Calu3 (cell line): ENCODE data around the gene EFCAB14. TPM values are rescaled to one million over a fixed set of nuclear protein-coding genes. Genes with fewer than 3 reads are reported as not detected.

Experiments used
- BruUV-seq: library from RNA; stranded (reverse); fragments of 400-500 nt; replicated peaks from 2 replicates; lab custom pipeline; 2021; lab: Mats Ljungman, UMichigan
- CTCF ChIA-PET: fragments of 300-600 bp; sonication (Branson Sonifier 250); formaldehyde crosslinking; loops from one replicate; lab custom pipeline; 2022; ENCODE audit warnings: antibody characterized with exemption; lab: Charles Lee
- DNase-seq: peaks from one replicate; pipeline ENCODE4 v3.0.0; 2022
- H3K27ac Mint-ChIP-seq: one replicate; pipeline ENCODE4 v1.8.0; 2022; ENCODE audit warnings: mixed read lengths; ENCODE audit not compliant: unreplicated experiment
- H3K27me3 Mint-ChIP-seq: one replicate; pipeline ENCODE4 v1.8.0; 2022; ENCODE audit warnings: mixed read lengths; ENCODE audit not compliant: unreplicated experiment
- H3K36me3 Mint-ChIP-seq: one replicate; pipeline ENCODE4 v1.8.0; 2022; ENCODE audit warnings: mild to moderate bottlenecking, moderate library complexity, mixed read lengths; ENCODE audit not compliant: insufficient read depth, unreplicated experiment
- H3K4me1 Mint-ChIP-seq: one replicate; pipeline ENCODE4 v1.8.0; 2022; ENCODE audit warnings: mild to moderate bottlenecking, low read depth, mixed read lengths; ENCODE audit not compliant: unreplicated experiment
- H3K4me3 Mint-ChIP-seq: one replicate; pipeline ENCODE4 v1.8.0; 2022; ENCODE audit warnings: mild to moderate bottlenecking, low read depth, moderate library complexity, mixed read lengths; ENCODE audit not compliant: unreplicated experiment
- H3K9me3 Mint-ChIP-seq: one replicate; pipeline ENCODE4 v1.8.0; 2022; ENCODE audit warnings: low read depth, mixed read lengths; ENCODE audit not compliant: unreplicated experiment
- intact Hi-C: fragments of 100-400 bp; cut with micrococcal nuclease; formaldehyde crosslinking; loops from one replicate; pipeline ENCODE4 v1.10.0; 2022; ENCODE audit not compliant: unreplicated experiment
- total RNA-seq: library from RNA; stranded (reverse); gene quantifications from 2 replicates; pipeline ENCODE4 v1.2.3, GENCODE V29; 2022
- TF ChIP-seq, protein P1 (sequence below): fragments of 200-600 bp; IDR thresholded peaks from one replicate; pipeline ENCODE4 v1.8.0; 2022; ENCODE audit warnings: antibody characterized with exemption; ENCODE audit not compliant: unreplicated experiment

The EFCAB14 gene
- total RNA-seq, 1 experiment from 2014 or later: 108 TPM

DNA sequence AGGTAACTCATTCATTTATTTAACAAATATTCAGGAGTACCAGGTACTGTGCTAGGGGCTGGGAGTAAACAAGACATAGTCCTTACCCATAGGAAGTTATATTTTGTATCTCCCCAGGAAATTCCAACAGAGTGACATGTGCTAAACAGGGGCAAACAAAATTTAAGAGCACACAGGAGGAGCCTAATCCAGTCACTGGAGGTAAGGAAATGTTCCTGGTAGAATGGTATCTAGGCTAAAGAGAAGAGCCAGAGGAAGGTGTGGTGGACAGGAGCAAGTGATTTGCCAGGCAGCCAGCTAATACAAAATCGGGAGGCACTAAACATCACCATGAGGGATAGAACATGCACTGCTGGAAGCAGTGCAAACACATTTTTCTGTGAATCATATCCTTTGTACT is 36.9 kb downstream of the EFCAB14 start:
- CTCF ChIA-PET: no interaction called here
- DNase-seq: no peak
- Mint-ChIP-seq H3K27ac (no peak overlapping the region), H3K9me3 (no peaks in the 10 kb centered on the region), H3K36me3 (peaks cover 42% of the 10 kb centered on the region), H3K4me3 (no peak overlapping the region), H3K4me1 (peaks cover 10% of the 10 kb centered on the region), H3K27me3 (no peaks in the 10 kb centered on the region)
- no TSS peak for BruUV-seq
- intact Hi-C loops: no loop called here
- TF ChIP-seq, protein P1, sequence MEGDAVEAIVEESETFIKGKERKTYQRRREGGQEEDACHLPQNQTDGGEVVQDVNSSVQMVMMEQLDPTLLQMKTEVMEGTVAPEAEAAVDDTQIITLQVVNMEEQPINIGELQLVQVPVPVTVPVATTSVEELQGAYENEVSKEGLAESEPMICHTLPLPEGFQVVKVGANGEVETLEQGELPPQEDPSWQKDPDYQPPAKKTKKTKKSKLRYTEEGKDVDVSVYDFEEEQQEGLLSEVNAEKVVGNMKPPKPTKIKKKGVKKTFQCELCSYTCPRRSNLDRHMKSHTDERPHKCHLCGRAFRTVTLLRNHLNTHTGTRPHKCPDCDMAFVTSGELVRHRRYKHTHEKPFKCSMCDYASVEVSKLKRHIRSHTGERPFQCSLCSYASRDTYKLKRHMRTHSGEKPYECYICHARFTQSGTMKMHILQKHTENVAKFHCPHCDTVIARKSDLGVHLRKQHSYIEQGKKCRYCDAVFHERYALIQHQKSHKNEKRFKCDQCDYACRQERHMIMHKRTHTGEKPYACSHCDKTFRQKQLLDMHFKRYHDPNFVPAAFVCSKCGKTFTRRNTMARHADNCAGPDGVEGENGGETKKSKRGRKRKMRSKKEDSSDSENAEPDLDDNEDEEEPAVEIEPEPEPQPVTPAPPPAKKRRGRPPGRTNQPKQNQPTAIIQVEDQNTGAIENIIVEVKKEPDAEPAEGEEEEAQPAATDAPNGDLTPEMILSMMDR: no peak

DNA sequence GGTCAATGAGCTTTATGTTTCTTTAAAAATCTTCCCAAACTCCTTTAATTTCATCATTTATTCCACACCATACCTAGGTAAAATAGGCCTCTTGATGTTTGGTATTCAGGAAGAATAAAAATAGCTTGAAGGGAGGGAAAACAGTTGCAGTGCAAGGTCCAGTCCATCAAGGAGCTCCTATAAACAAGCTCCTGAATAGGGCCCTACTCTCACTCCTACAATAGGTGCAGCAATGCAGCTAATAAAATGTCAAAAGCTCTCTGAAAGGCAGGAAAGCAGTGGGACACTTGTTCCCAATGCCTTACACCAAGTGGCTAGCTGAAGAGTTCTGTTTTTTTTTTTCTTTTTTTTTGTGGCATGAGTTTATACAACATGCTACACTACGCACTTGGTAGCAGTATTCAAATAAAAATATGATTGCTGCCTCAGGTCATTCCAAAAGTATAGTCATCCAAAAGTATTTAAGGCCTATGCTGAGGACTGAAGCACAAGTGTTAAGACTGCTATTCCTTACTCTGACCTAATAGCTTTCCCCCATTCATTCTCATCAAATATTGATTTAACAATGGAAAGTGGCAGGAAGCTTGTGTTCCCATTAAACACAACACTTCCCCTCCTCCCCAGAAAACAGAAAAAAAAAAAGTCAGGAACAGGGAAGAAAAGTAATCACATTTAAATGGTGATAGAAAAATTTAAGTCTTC is 37.4 kb downstream of the EFCAB14 start:
- no peak for DNase-seq
- H3K27ac Mint-ChIP-seq: no peak overlapping the region
- no peaks in the 10 kb centered on the region for H3K9me3 Mint-ChIP-seq
- no peaks in the 10 kb centered on the region for H3K27me3 Mint-ChIP-seq
- intact Hi-C loops: no loop called here
- peaks cover 4% of the 10 kb centered on the region for H3K4me1 Mint-ChIP-seq
- CTCF ChIA-PET: interaction anchor here (0.7 kb wide), 1 partner anchor 36 kb away, joined by 4 read pairs; no protein-coding TSS in a partner anchor
- H3K4me3 Mint-ChIP-seq: no peak overlapping the region
- peaks cover 38% of the 10 kb centered on the region for H3K36me3 Mint-ChIP-seq
- TF ChIP-seq, protein P1: no peak
- no TSS peak for BruUV-seq

DNA sequence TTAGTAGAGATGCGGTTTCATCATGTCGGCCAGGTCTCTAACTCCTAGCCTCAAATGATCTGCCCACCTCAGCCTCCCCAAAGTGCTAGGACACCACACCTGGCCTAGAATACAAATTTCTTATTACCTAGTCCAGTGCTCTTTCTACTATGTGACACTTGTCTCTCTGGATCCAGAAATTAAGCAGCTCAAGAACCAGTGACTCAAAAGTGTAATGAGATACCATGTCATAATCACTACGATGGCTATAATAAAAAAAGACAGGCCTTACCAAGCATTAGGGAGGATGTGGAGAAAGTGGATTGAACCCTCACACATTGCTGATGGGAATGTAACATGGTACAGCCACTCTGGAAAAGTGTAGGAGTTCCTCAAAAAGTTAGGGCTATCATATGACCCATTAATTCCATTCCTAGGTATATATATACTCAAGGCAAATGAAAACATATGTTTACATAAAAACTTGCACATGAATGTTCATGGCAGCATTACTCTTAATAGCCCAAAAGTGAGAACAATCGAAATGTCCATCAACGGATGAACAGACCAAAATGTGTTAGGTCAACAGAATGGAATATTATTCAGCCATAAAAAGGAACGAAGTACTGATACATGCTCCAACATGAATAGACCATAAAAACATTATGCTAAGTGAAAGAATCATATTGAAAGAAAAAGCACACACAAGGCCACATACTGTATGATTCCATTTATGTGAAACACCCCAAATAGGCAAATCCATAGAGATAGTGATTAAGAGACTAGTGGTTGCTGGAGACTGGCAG is 38.9 kb downstream of the EFCAB14 start:
- Mint-ChIP-seq H3K4me1 (no peaks in the 10 kb centered on the region), H3K27me3 (no peaks in the 10 kb centered on the region), H3K9me3 (no peaks in the 10 kb centered on the region), H3K27ac (no peak overlapping the region), H3K4me3 (no peak overlapping the region), H3K36me3 (peaks cover 35% of the 10 kb centered on the region)
- no peak for DNase-seq
- TF ChIP-seq, protein P1: no peak
- BruUV-seq: no TSS peak
- intact Hi-C loops: no loop called here
- CTCF ChIA-PET: interaction anchor here (0.9 kb wide), 1 partner anchor 14 kb away, joined by 3 read pairs; no protein-coding TSS in a partner anchor

DNA sequence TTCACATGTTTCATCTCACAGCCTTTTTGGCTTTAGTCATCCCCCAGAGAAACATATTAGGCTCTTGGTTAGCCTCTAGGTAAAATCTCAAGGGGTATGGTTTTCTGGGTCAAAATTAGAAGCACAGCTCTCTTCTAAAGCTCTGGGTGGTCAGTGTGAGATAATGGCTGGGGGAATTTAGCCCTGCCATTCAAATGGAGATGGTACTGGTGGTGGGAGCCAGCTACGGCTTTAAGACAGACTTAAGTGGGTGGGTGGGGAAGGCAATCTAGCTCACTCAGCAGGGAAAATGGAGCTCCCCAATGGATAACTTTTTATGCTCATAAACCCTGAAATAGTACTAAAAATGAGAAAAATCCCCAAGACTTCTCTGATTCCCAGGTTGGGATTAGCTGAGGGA is 41.6 kb downstream of the EFCAB14 start:
- intact Hi-C loops: no loop called here
- CTCF ChIA-PET: no interaction called here
- H3K4me1 Mint-ChIP-seq: no peaks in the 10 kb centered on the region
- no peak for DNase-seq
- peaks cover 35% of the 10 kb centered on the region for H3K36me3 Mint-ChIP-seq
- no peaks in the 10 kb centered on the region for H3K27me3 Mint-ChIP-seq
- no peak overlapping the region for H3K4me3 Mint-ChIP-seq
- no peak overlapping the region for H3K27ac Mint-ChIP-seq
- H3K9me3 Mint-ChIP-seq: no peaks in the 10 kb centered on the region
- no TSS peak for BruUV-seq
- TF ChIP-seq, protein P1: no peak
